Measurements from ENCODE around the gene SDC3.

SDC3 gene

DNA sequence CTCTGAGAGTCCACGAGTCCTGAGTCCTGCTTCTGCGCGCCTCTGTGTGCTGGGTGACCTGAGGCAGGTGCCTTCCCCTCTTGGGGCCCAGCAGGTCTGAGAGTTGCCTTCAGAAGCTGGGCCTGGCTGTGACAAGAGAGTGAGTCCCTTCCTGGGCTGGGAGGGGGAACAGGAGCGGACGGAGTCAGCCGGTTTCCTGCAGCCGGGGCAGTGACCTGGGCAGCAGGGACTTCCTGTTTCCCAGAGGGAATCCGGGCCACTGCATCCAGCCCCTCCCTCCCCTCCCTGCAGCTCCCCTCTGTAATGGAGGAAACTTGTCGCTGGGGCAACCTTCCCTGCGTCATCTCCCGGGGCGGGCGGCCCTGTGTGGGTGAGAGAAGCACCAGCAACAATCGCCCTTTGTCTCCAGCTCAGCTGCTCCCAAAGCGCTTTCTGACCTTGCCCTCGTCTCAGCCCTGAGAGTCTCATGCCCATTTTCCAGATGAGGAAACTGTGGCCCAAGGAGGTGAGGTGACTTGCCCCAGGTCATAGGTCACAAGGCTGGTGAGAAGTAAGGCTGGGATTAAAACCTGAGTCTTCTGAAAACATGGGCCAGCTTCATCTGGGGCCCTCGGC is 61.1 kb downstream of the SDC3 start:
- Mint-ChIP-seq H3K9me3 (no peaks in the 10 kb centered on the region), H3K27me3 (ENCODE audit: low read depth, poor library complexity) (peaks cover 25% of the 10 kb centered on the region), H3K4me1 (peaks cover 59% of the 10 kb centered on the region), H3K36me3 (ENCODE audit: low read depth) (no peaks in the 10 kb centered on the region), H3K4me3 (no peak overlapping the region), H3K27ac (peak overlapping the region; percentile 45)
- DNase-seq: peak; percentile 60
- TF ChIP-seq, protein P1, sequence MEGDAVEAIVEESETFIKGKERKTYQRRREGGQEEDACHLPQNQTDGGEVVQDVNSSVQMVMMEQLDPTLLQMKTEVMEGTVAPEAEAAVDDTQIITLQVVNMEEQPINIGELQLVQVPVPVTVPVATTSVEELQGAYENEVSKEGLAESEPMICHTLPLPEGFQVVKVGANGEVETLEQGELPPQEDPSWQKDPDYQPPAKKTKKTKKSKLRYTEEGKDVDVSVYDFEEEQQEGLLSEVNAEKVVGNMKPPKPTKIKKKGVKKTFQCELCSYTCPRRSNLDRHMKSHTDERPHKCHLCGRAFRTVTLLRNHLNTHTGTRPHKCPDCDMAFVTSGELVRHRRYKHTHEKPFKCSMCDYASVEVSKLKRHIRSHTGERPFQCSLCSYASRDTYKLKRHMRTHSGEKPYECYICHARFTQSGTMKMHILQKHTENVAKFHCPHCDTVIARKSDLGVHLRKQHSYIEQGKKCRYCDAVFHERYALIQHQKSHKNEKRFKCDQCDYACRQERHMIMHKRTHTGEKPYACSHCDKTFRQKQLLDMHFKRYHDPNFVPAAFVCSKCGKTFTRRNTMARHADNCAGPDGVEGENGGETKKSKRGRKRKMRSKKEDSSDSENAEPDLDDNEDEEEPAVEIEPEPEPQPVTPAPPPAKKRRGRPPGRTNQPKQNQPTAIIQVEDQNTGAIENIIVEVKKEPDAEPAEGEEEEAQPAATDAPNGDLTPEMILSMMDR (IDR thresholded peaks at IDR 0.05): no peak

DNA sequence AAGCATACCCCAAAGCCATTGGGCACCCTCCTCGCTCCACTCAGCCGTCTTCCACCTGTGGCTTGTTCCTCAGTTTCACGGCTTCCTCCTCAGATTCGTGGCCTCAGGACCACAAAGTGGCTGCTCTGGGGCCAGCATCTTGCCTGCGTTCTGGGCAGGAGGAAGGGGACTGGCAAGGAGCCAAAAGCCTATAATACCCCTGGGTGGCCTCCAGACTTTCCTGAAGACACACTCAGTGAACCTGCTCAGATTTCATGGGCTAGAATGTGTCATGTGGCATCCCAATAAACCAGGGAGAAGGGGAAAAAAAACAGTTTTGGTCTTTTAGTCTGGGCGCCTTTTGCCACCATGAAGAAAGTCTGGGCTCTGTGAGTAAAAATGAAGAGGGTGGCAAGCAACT is 62.0 kb downstream of the SDC3 start:
- DNase-seq: no peak
- TF ChIP-seq, protein P1 (IDR thresholded peaks at IDR 0.05): no peak
- Mint-ChIP-seq H3K36me3 (ENCODE audit: low read depth) (no peaks in the 10 kb centered on the region), H3K9me3 (no peaks in the 10 kb centered on the region), H3K4me1 (peaks cover 62% of the 10 kb centered on the region), H3K27me3 (ENCODE audit: low read depth, poor library complexity) (peaks cover 25% of the 10 kb centered on the region), H3K27ac (no peak overlapping the region), H3K4me3 (no peak overlapping the region)

DNA sequence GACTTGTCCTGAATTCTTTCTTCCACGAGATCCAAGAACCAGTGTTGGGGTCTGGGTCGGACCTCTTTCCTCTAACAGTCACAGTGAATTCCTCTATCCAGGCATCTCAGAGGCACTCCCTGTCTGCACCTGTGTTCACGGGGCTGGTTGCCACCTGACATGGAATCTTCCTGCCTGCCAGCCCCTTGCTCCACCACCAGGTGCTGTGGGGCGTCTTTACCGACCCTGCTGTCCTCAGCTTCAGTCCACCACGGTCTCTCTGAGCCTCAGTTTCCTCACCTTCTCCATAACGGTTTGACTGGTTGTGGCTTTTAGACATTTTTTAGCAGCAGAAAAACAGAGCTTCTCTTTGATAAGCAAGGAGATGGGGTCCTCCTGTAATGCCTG is 62.7 kb downstream of the SDC3 start:
- TF ChIP-seq, protein P1 (IDR thresholded peaks at IDR 0.05): no peak
- H3K36me3 Mint-ChIP-seq (ENCODE audit: low read depth): no peaks in the 10 kb centered on the region
- no peaks in the 10 kb centered on the region for H3K9me3 Mint-ChIP-seq
- H3K4me1 Mint-ChIP-seq: peaks cover 69% of the 10 kb centered on the region
- H3K4me3 Mint-ChIP-seq: no peak overlapping the region
- H3K27ac Mint-ChIP-seq: no peak overlapping the region
- DNase-seq: no peak
- H3K27me3 Mint-ChIP-seq (ENCODE audit: low read depth, poor library complexity): peaks cover 30% of the 10 kb centered on the region

DNA sequence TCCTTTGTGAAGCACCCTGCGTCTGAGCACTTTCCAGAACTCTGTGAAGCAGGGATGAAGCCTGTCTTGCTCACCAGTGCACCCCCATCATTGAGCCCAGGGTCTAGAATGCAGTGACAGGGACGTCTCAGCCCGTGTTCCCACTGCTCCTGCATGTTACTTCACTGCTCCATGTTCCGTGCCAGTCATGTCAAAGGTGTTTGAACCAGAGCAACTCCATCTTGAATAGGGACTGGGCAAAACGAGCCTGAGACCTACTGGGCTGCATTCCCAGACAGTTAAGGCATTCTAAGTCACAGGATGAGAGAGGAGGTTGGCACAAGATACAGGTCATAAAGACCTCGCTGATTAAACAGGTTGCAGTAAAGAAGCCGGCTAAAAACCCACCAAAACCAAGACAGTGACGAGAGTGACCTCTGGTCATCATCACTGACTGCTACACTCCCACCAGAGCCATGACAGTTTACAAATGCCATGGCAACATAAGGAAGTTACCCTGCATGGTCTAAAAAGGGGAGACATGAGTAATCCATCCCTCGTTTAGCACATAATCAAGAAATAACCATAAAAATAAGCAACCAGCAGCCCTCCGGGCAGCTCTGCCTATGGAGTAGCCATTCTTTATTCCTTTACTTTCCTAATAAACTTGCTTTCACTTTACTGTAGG is 63.2 kb downstream of the SDC3 start:
- TF ChIP-seq, protein P1 (IDR thresholded peaks at IDR 0.05): no peak
- Mint-ChIP-seq H3K27ac (no peak overlapping the region), H3K27me3 (ENCODE audit: low read depth, poor library complexity) (peaks cover 34% of the 10 kb centered on the region), H3K9me3 (no peaks in the 10 kb centered on the region), H3K4me3 (no peak overlapping the region), H3K36me3 (ENCODE audit: low read depth) (no peaks in the 10 kb centered on the region), H3K4me1 (peaks cover 74% of the 10 kb centered on the region)
- DNase-seq: no peak

DNA sequence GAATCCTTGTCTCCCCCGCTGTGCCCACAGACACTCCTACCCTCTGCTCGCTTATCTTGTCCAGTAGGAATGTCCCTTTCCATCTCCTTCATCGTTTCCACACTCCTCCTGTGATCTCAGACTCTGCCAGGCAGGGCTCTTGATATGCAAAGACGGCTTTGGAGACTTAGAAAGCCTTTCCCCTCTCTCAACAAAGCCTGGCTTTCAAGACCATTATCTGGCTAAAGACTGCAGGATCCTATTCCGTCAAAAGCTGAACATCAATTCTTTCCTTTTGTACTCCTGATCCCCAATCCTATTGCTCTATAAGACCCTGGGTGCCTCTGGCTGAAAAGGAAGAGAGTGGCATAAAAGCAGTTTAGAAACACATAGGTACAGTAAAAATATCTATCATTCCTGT is 63.9 kb downstream of the SDC3 start:
- TF ChIP-seq, protein P1 (IDR thresholded peaks at IDR 0.05): no peak
- Mint-ChIP-seq H3K4me1 (peaks cover 77% of the 10 kb centered on the region), H3K9me3 (no peaks in the 10 kb centered on the region), H3K27me3 (ENCODE audit: low read depth, poor library complexity) (peaks cover 34% of the 10 kb centered on the region), H3K36me3 (ENCODE audit: low read depth) (no peaks in the 10 kb centered on the region), H3K4me3 (no peak overlapping the region), H3K27ac (no peak overlapping the region)
- DNase-seq: no peak

Data from nephron progenitor cell (in vitro differentiated cells).